SKM-1 (cell line): Measurements from ENCODE around the gene FOXG1.

Experiments
- DNase-seq: peaks from one replicate; lab custom pipeline; 2025; ENCODE audit not compliant: unreplicated experiment; lab: John Stamatoyannopoulos, UW

Gene FOXG1

DNA sequence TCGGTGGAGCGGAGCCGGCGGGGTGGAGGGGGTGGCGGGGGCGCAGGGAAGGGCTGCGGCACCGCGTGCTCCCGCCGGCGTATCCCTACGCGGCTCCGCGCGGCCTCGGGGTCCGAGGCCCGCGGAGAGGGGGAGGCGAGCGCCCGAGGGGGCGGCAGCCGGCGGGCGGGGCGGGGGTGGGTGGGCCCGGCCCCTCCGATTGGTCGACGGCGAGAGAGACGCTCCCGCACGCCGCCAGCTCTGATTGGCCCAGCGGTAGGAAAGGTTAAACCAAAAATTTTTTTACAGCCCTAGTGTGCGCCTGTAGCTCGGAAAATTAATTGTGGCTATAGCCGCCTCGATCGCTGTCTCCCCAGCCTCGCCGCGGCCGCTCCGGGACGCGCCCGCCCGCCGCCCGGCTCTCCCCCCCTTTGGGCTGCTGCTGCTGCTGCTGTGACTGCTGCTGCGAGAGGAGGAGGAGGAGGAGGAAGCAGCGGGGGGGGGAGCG, at the start of gene FOXG1:
TSS of gene FOXG1 (plus strand) at position 319 of the 487 bp plus-strand sequence. CDS start 493 bp downstream, outside the sequence.
- no peak for DNase-seq

DNA sequence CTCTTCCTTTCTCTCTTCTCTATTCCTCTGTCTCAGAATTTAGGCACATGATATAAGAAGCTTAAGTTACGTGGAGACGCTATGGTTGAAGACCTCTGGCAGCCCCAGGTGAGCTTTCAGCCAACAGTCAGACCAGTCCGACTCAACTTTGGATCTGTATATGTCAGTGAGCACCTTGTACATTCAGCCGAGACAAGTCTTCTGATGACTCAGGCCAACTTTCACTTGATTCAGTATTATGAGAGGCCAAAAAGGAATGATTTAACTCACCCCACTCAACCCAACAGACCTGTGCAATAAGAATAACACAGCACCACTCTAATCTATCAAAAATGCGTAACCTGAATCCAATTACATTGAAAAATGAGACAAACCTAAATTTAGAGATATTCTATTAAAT, 47.5 kb upstream of the FOXG1 start:
- DNase-seq, result no peak

DNA sequence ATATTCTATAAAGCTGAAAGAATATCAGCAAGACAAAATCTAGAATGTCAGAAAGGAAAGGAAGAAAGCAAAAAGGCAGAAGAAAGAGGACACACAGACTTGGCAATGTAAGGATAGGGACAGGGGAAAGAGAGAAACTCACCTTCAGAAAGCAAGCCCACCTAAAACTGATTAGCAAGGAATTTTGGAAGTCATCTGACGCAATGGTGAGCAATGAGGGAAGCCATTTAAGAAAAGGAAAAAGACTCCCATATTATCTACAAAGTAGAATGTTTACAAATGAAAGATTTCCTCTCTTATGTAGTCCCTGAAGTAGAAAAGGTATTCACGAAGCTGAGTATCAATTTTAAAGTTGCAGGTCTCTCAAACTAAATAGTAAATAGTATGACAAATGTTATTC, 35.2 kb upstream of the FOXG1 start:
- no peak for DNase-seq

DNA sequence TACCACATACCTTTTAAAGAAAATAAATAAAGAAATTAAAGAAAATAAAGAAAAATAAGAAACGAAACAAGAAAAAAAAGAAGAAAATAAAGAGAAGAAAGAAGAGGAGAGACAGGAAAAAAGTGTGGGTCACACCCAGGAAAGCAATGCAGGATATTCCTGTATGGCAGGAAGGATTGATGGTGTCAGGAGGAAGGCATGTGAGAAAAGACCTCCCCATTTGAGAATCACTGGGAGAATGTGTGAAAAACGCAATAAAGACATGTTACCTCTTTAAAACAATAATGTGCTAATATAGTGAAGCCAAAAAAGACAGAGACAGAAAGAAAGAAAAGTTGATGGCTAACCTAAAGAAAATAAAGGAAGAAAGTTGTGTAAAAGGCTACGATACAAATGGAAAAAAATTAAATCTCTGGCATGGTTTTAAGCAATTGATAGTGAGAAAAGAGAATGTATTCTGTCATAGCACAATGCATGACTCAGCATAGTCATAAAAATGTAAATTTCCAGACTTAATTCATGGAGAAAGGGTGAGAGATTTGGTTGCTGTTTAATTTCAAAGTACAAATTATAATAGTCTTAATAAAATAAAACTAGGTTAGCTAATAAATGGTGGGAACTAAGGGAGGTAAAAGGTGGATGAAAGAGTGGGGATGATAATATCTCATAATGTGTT, 24.3 kb upstream of the FOXG1 start:
- no peak for DNase-seq

DNA sequence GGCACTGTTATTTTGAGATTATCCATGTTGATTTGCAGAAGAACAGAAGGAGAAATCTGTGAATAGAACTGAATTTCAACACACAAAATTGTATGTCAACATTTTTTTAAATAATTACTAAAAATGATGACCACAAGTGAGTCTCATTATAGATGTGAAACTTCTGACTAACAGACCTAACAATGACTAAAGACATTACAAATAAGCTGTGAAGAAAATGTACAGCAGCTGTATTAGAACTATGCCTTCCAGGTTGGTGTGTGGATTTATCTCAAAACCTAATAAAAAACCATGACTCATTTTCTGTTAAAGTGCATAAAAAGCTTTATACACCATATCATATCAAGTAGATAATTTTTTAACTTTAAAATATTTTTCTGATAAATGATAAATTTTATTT, 22.5 kb upstream of the FOXG1 start:
- DNase-seq, result no peak

DNA sequence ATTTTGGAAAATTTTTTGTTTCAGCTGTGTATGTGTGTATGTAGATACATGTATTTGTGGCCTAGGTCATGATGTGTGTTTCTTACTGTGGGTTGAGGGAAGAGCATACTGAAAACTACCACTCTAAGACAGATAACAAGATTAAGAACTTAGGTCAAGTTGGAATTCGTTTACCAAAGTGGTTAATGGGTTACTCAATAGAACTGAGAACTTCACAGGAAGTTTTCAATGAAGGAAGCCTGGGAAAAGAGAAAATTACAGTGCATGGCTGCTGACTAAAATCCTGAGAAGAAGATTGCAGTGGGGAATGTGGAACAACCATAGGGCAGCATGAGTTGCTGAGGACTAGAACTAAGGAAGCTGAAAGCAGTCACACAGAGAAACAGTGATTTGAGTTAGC, 21.4 kb upstream of the FOXG1 start:
- no peak for DNase-seq

DNA sequence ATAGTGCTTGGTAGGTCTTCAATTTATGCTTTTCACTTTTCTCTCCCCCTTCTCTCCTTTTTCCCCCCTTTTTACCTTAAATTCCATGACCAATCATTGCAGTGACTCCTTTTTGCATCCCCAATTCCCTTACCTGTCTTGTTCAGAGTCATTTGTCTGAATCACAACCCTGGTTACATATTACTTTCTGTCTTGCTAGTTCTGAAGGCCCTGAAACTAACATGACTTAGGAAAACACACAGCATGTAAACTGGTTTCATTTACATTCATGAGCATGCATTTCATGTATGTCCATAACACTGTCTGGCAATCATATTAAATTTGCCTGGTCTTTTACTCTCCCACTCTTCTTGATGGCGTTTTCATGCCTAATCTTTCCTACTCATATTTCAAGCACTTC, 20.3 kb upstream of the FOXG1 start:
- no peak for DNase-seq

DNA sequence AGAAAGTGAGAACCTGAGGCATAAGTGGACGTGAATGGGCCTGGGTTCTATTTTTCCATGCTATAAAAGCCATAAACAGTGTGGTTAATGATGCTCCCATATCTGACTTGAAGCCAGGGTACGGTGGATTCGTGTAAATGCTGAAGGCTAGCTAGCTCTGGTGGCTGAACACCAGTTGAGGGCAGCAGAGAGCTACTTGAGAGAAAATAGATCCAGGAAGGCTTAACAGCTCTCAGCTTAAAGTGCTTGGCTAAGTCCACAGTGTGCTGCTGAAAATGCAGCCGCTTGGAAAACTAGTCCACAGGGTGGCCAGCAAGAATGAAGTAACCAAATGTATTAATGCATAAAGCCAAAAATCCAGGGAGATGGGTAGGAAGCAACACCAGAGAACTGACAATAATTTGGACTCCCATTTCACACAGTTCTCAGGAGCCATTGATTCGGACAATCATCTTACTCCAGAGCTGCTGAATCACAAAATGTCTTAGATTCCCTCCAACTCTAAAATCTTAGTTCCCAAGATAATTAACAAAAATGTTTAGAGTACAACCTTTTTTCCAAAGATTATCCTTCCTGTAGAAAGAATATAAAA, 15.0 kb upstream of the FOXG1 start:
- DNase-seq, result peak; percentile 11

DNA sequence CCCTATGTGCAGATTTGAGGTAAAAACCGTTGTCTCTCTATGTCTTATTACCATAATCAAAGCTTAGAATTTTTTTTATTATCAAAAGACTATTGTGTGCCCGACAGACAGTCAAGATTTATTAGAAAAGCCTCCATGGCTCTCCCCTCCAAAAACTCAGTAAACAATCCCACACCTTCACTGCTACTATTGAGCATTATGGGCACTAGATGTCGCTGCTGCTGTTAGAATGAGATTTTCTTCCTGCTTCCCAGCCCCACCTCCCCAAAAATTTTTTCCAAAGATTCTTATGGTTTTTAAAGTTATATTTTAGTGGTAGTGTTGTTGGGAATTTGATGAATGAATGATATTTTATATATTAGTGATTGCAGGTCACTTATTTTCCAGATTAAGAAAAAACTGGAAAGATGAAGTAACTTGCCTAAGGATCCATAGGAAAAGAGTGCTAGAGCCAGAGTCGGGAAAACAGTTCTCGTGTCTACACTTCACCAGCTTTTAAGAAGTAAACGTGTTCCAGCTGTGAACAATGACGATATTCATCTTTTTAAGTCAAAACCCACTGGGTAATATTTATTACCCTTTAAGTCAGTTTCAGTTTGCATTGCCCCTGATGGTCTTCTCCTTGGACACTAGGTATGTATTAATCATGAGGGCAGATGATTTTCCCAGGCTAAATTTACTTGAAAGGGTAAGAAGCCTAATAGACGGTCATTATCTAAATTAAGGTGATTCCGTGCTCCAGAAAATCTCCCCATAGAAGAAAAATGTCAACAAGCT, 12.2 kb upstream of the FOXG1 start:
- peak; percentile 3 for DNase-seq

DNA sequence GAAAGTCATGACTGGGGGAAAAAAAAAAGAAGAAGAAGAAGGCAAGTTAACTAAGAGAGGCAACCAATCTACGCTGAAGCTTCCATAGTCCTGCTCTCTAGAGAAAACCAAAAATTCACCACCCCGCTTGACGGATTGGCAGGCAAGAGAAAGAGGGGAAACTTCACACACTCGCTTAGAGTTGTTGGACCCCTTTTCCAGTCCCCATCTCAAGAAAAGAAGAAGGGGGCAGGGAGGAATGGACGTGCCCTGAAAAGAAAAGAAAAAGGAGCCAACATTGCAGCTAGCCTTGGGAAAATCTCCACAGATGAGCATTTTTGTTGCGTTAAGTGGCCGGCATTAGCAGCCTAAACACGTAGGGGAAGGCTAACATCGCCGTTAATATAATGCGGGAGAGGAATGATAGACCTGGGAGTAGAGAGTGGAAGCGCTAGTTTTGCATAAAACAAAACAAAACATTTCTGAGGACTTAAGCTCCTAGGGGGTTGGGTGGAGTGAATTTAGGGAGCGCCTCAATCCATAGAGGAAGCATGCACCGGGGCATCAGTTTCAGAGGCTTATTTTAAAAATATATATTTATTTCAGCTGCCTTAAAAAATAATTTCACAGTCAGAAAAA, 11.3 kb upstream of the FOXG1 start:
- no peak for DNase-seq

DNA sequence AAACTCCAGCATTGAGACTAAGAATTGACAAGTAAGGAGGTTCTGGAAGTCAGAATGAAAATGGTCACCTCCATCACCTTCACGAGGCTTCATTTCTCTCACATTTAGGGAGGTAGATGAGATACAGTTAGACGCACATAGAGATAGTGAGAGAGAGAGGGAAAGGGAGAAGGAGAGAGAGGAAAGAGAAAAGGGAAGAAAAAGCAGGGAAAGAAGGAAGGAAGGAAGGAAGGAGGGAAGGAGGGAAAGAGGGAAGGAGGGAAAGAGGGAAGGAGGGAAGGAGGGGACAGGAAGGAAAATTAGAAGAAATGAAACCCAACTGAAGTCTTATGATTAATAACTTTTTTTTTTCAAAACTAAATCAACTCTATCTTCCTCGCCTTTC, 10.7 kb upstream of the FOXG1 start:
- no peak for DNase-seq

DNA sequence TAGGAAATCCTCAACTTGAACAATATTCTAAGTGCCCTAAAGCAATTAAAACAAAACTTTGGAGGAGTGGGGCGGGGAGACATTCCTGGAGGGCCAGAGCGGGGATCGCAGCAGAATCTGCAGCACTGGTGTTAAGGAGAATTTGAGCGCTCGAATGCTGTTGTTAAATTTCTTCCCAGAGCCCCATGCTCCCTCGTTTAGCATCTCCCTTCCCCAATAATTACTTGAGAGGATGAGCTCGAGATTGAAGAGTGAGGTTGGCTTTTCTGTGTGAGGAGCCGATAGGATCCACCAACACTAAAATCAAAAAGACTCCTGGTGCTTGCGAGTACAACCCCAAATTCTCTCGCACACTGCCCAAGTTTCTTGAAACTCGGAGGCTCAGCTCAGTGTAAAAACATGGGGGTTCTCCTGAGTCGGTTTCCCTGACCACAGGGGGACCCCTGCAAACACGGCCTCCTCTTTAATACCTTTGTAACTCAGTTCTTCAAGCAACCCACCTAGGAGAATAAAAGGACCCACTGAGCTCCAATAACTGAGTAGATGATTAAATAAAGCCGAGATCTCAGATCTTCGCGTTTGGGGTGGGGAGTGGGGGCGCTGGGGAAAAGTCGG, 10.2 kb upstream of the FOXG1 start:
- DNase-seq, result no peak

DNA sequence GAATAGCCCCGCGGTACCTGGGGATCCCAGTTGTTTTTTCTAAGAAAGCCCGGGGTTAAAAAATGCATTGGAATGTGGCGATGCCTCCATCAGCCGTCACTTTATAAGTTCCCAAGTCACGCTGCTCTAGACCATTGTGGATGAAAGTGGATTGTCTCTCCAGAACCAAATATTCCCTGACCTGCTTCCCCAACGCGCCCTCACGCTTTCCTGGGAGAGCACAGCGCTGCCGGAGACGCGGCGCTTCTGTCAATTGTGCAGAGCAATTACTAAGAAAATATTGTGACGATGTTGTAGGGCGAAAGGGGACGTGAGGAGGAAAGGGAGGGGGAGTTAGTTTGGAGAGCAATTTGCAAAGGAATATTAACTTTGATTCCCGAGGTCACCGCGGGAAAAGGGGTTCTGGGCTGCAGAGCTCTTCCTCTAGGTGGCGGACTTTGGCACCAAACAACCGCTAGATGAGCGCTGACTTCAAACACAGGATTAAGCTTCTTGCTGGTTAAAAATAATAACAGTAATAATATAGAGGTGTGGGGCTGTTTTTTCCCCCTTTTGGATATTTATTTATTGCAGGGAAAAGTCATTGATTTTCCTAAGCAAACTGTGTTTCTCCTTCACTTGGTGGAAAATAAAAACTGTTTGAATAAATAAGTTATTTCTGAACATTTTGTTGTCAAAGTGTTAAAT, 9.6 kb upstream of the FOXG1 start:
- DNase-seq, result no peak

DNA sequence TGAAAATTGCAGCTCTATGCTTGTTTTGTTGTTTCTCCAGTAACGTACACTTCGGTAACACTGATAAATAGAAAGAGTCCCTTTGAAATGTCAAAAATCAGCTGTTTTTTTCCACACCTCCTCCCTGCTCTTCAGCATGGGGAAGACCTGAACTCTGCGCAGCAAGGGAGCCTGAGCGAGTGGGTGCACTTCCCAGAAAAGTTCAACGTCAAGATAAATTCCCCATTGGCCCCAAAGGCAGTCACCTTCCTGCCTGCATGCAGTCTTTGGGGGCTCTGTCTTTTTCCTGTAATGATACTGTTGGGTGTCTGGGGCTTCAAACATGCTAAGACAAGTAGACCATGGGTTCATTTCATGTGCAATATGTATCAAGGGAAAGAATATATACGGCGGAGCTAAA, 8.8 kb upstream of the FOXG1 start:
- DNase-seq, result no peak

DNA sequence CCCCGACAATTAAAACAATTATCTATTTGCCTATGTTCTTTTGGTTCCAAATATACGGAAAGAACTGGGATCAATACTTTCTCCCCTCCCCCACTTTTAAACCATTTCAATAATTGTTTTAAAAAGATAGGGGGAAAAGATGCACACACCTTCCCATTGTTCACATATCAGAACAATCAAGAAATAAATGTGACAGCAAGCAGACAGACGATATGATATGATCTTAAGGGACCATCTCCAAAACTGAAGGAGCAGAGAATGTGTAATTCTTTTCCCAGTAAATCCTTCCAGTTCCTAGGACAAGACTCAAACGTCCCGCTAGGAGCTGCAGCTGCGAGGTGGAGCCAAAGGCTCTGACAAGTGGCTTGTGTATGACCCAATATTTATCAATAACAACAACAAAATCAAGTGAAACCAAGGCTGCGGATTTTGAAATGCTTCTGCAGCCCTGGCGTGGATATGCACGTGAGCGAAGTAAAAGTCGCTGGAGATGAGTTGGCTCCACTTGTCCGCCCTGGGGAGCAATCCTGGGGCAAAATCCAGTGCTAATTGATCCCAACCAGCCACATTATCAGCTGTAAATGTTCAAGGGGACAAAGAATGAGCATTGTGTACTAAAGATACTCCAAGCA, 8.2 kb upstream of the FOXG1 start:
- DNase-seq, result no peak

DNA sequence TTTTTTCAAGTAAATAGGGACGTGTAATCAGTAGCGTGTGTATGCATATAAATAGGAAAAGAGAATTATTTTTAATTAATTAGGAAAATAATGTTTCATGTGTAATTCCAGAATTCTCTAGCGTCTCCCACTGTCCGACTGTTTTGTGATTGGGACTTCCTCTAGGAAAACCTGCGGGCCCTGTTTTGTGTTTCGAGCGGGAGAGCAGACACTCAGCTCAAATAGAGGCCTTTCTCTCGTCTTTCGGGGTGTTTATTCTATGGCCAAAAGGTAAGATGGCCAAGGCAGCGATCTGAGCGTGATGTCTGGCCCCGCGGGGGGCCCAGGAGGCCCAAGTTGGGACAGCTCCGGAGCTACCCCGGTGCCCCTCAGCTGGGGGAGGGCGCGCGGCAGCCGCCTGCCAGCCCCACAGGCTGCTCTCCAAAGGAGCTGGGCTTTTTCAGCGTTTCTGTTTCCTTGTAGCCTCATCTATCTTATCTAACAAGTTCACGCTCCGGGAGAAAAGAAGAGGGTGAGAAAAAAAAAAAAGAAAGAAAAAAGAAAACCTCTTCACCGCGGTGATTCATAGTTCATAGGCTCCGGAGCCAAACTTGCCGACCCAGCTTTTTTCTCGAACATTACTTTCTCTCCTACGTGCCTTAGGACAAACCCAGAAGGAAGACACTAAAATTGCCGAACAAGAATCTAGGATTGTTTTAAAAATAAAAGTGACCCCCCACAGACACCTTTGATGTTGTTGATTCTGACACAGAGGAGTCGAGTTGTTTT, 7.5 kb upstream of the FOXG1 start:
- DNase-seq, result no peak

DNA sequence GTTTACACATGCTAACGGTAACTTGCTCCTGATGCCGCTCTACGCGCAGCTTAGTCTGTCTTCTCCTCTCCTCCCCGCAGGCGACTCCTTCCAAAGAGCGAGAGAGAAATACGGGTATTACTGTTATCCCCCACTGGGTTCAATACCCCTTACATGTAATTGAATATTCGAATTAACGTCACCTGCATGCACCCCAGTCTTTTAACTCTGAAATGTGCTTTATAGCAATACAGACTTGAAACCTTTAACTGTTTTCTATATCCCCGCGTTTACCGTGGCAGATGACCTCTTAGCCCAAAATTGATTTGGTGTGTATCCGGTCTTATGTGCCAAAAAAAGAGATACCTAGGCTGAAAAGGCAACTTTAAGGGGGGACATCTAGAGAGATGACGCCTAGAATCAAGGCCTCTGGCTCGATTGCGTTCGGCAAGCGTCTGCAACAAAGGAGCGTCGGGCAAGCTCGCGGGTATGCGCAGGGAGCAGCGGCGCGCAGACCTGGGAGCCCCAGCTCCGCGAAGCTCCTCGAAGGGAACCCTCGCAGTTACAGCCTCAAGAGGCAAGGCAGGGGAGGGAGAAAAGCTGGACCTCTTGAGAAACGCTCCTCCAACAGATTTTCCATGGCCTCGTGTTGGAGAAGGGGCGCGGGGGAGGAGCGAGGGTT, 6.8 kb upstream of the FOXG1 start:
- DNase-seq, result no peak

DNA sequence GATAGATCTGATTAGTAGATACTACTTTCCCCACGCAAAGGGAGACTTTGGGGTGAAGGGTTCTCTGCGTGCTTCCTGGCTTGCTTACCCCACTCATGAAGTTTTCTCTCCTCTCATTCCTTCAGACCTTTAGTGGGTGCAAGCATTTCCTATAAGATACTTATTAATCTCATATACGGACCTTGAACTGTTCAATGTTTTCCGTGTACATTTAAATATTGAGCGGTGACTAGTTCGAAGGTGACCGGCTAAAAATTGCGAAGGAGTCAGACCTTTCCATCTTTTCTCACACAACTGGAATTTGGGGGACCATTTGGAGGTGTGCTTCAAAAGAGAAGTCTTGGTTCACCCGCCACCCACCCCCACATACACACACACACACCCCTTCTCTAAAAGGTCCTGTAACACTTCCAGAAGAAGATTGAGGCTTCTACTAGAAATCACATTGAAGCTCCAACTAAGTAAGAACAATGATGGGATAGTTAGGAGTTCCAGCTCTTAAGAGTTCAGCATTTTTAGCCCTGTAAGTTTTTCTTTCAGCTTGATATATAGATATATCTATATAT, 6.1 kb upstream of the FOXG1 start:
- no peak for DNase-seq
